ENCODE data around the gene REEP6. TPM values are rescaled to one million over a fixed set of nuclear protein-coding genes. Genes with fewer than 3 reads are reported as not detected.
A peak's percentile ranks its signal among the peaks of the same experiment; 100 is the strongest.

Gene REEP6
- total and polyA plus RNA-seq, 4 donors, result 3.3 to 13.3 (median 8.8) TPM

DNA sequence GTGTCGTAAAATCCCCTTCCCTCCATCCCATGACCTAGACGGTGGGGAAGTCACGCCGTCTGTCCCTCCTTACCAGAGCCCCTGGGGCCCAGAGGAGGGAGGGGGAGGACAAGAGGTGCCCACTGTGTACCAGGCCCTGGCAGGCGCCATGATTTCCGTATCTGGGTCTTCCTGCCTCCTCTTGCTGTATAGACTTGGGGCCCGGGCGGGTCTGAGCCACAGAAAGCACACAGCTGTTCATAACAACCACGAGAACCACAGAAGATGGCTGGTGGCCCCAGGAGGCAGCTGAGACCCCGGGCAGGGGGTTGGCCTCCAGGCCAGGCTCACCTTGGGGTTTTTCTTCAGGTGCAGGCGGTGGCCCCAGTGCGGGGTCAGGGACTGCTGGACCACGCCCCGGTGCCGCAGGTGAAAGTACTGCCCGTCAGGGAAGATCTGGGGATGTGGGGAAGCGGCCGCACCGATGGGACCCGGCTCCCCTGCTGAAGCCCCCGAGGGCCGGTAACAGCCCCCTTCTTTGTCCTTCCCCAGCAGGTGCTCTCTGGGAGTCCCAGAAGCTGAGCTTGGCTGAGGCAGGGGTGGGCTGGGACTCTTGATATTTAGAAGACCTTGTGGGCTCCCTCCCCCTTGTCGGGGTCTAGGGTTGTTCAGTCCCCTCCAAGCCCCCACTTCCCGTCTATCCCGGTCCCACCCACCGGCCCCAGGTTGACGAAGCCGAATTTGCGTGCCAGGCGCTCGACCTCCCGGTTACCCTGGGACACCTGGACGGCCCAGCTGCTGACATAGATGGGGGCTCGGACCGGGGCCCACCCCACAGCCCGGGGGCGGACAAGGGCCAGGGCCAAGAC lies 1.3 kb upstream of the REEP6 start:
- Histone ChIP-seq H3K4me1 (ENCODE audit: control insufficient read depth, insufficient read depth, low read length) (peaks cover 26% of the 10 kb centered on the region), H3K9me3 (ENCODE audit: control insufficient read depth, insufficient read depth, low read length) (no peaks in the 10 kb centered on the region), H3K27ac (ENCODE audit: low read depth, low read length) (peak overlapping the region; percentile 86), H3K36me3 (ENCODE audit: control insufficient read depth, insufficient read depth, low read length) (peaks cover 14% of the 10 kb centered on the region), H3K27me3 (ENCODE audit: control insufficient read depth, insufficient read depth, low read length) (peaks cover 11% of the 10 kb centered on the region), H3K4me3 (ENCODE audit: low read depth, low read length) (peak overlapping the region; percentile 69)
- no peak for DNase-seq (ENCODE audit: low read depth in 4 of 6, low spot score in 6 of 6)
- 13% methylated on average over 28 of the region's 37 CpGs for WGBS (ENCODE audit: insufficient coverage)

- peak within 1 kb of the TSS; percentile 86 for H3K27ac ChIP-seq (ENCODE audit: low read depth, low read length)
- peak within 1 kb of the TSS; percentile 69 for H3K4me3 ChIP-seq (ENCODE audit: low read depth, low read length)
- WGBS (ENCODE audit: insufficient coverage), result under 1% methylated on average over 72 of the region's 74 CpGs
- peaks cover 26% of the 10 kb centered on the region for H3K4me1 ChIP-seq (ENCODE audit: control insufficient read depth, insufficient read depth, low read length)
- DNase-seq (ENCODE audit: low read depth in 4 of 6, low spot score in 6 of 6), result peak; percentile 91 to 100 (median 99)
- peaks cover 11% of the 10 kb centered on the region for H3K27me3 ChIP-seq (ENCODE audit: control insufficient read depth, insufficient read depth, low read length)
- no peaks in the 10 kb centered on the region for H3K9me3 ChIP-seq (ENCODE audit: control insufficient read depth, insufficient read depth, low read length)
- H3K36me3 ChIP-seq (ENCODE audit: control insufficient read depth, insufficient read depth, low read length), result peaks cover 17% of the 10 kb centered on the region
Measured at GRCh38 chr19:1490311-1491113, 469 bp upstream of the REEP6 start, which contains the start of gene PCSK4. TSS of gene PCSK4 (minus strand) at chr19:1490350. CDS start at chr19:1490346, 4 bp downstream.

- Histone ChIP-seq H3K4me1 (ENCODE audit: control insufficient read depth, insufficient read depth, low read length) (peaks cover 26% of the 10 kb centered on the region), H3K9me3 (ENCODE audit: control insufficient read depth, insufficient read depth, low read length) (no peaks in the 10 kb centered on the region), H3K36me3 (ENCODE audit: control insufficient read depth, insufficient read depth, low read length) (peaks cover 15% of the 10 kb centered on the region), H3K27me3 (ENCODE audit: control insufficient read depth, insufficient read depth, low read length) (peaks cover 11% of the 10 kb centered on the region), H3K4me3 (ENCODE audit: low read depth, low read length) (no peak overlapping the region), H3K27ac (ENCODE audit: low read depth, low read length) (no peak overlapping the region)
- no peak for DNase-seq (ENCODE audit: low read depth in 4 of 6, low spot score in 6 of 6)
- 84% methylated on average over 8 of the region's 12 CpGs for WGBS (ENCODE audit: insufficient coverage)
Measured at GRCh38 chr19:1491849-1492170, 829 bp downstream of the REEP6 start.

- Histone ChIP-seq H3K27ac (ENCODE audit: low read depth, low read length) (no peak overlapping the region), H3K36me3 (ENCODE audit: control insufficient read depth, insufficient read depth, low read length) (peaks cover 7% of the 10 kb centered on the region), H3K27me3 (ENCODE audit: control insufficient read depth, insufficient read depth, low read length) (peaks cover 11% of the 10 kb centered on the region), H3K4me1 (ENCODE audit: control insufficient read depth, insufficient read depth, low read length) (peaks cover 26% of the 10 kb centered on the region), H3K4me3 (ENCODE audit: low read depth, low read length) (no peak overlapping the region), H3K9me3 (ENCODE audit: control insufficient read depth, insufficient read depth, low read length) (no peaks in the 10 kb centered on the region)
- WGBS (ENCODE audit: insufficient coverage), result 76% methylated on average over 10 of the region's 10 CpGs
- no peak for DNase-seq (ENCODE audit: low read depth in 4 of 6, low spot score in 6 of 6)
Measured at GRCh38 chr19:1492474-1493006, 1.6 kb downstream of the REEP6 start.

DNA sequence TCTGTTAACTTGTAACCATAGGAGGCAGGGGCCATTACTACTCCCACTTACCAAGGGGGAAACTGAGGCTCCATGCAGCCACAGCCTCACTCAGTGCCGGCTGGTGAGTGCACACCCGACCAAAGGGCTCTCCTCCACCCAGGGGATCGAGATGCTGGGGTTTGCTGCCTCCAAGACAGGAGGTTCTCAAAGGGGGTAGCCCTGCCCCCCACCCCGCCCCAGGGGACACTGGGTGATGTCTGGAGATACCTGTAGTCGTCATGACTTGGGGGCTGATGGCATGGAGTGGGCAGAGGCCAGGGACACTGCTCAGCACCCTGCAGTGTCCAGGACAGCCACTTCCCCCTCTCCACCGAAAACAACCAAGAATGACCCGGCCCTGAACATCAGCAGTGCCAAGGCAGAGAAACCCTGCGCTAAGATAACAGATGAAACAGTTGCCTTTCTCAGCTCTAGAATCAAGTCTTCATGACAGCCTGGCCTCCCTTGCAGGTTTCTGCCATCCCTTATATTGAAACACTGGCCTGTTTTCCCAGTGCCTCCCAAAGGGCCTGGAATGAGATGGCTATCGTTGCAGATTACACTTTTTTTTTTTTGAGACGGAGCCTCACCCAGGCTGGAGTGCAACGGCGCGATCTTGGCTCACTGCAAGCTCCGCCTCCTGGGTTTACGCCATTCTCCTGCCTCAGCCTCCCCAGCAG lies 3.3 kb downstream of the REEP6 start:
- Histone ChIP-seq H3K4me3 (ENCODE audit: low read depth, low read length) (no peak overlapping the region), H3K36me3 (ENCODE audit: control insufficient read depth, insufficient read depth, low read length) (peaks cover 3% of the 10 kb centered on the region), H3K27ac (ENCODE audit: low read depth, low read length) (no peak overlapping the region), H3K27me3 (ENCODE audit: control insufficient read depth, insufficient read depth, low read length) (peaks cover 11% of the 10 kb centered on the region), H3K4me1 (ENCODE audit: control insufficient read depth, insufficient read depth, low read length) (peaks cover 25% of the 10 kb centered on the region), H3K9me3 (ENCODE audit: control insufficient read depth, insufficient read depth, low read length) (no peaks in the 10 kb centered on the region)
- DNase-seq (ENCODE audit: low read depth in 4 of 6, low spot score in 6 of 6), result no peak
- 72% methylated on average over 7 of the region's 15 CpGs for WGBS (ENCODE audit: insufficient coverage)

DNA sequence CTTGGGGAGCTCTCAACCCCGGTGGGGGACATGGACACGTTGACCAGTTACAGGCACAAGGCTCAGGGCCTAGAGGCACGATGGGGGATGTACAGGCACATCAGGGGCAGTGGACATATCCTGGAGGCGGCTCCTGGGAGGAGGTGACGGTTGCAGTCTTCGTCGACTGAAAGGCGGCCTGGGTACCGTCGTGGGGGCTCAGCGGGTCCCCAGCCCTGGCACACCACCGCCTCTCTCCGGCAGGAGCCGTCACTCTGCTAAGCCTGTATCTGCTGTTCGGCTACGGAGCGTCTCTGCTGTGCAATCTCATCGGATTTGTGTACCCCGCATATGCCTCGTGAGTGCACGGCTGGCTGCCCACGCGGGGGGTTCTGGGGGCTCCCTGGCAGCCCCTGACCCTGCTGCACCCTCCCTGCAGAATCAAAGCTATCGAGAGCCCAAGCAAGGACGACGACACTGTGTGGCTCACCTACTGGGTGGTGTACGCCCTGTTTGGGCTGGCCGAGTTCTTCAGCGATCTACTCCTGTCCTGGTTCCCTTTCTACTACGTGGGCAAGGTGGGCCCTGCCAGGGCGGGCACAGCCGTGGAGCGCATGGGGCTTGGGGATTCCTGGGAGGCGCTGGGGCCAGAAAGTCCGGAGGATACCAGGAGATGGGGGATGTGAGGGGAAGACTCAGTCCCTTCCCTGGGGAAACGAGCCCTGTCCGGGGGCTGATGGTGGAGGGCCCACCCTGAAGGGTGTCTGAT lies 4.2 kb downstream of the REEP6 start:
- no peak for DNase-seq (ENCODE audit: low read depth in 4 of 6, low spot score in 6 of 6)
- 83% methylated on average over 35 of the region's 37 CpGs for WGBS (ENCODE audit: insufficient coverage)

GRCh38 chr19:1495799-1496713 lies 5.1 kb downstream of the REEP6 start:
- WGBS (ENCODE audit: insufficient coverage), result 82% methylated on average over 40 of the region's 40 CpGs
- DNase-seq (ENCODE audit: low read depth in 4 of 6, low spot score in 6 of 6), result no peak

More for the DNA sequence above, 4.2 kb downstream of the REEP6 start:
- H3K4me1 ChIP-seq (ENCODE audit: control insufficient read depth, insufficient read depth, low read length), result peaks cover 15% of the 10 kb centered on the region
- H3K9me3 ChIP-seq (ENCODE audit: control insufficient read depth, insufficient read depth, low read length), result no peaks in the 10 kb centered on the region
- H3K36me3 ChIP-seq (ENCODE audit: control insufficient read depth, insufficient read depth, low read length), result peaks cover 3% of the 10 kb centered on the region
- no peak overlapping the region for H3K27ac ChIP-seq (ENCODE audit: low read depth, low read length)
- H3K27me3 ChIP-seq (ENCODE audit: control insufficient read depth, insufficient read depth, low read length), result peaks cover 11% of the 10 kb centered on the region
- H3K4me3 ChIP-seq (ENCODE audit: low read depth, low read length), result no peak overlapping the region

More at GRCh38 chr19:1495799-1496713, 5.1 kb downstream of the REEP6 start:
- Histone ChIP-seq H3K4me3 (ENCODE audit: low read depth, low read length) (no peak overlapping the region), H3K27ac (ENCODE audit: low read depth, low read length) (no peak overlapping the region), H3K9me3 (ENCODE audit: control insufficient read depth, insufficient read depth, low read length) (no peaks in the 10 kb centered on the region), H3K4me1 (ENCODE audit: control insufficient read depth, insufficient read depth, low read length) (peaks cover 15% of the 10 kb centered on the region), H3K27me3 (ENCODE audit: control insufficient read depth, insufficient read depth, low read length) (peaks cover 11% of the 10 kb centered on the region), H3K36me3 (ENCODE audit: control insufficient read depth, insufficient read depth, low read length) (peaks cover 3% of the 10 kb centered on the region)

Data from spinal cord (tissue), 10 donors.